DMS53 (cell line): ENCODE data around the gene GPX4.

Experiments
- DNase-seq: peaks from one replicate; lab custom pipeline; 2025; lab: John Stamatoyannopoulos, UW

Gene GPX4

GRCh38 chr19:1149259-1150045, 45.7 kb downstream of the GPX4 start:
- DNase-seq = no peak

- no peak for DNase-seq
Measured at GRCh38 chr19:1150333-1151036, 46.7 kb downstream of the GPX4 start.

- DNase-seq = no peak
Measured at GRCh38 chr19:1151037-1151724, 47.4 kb downstream of the GPX4 start.

GRCh38 chr19:1151917-1152587, 48.3 kb downstream of the GPX4 start:
- no peak for DNase-seq

GRCh38 chr19:1153891-1154730, 50.3 kb downstream of the GPX4 start:
- DNase-seq = no peak

GRCh38 chr19:1154731-1155351, 51.0 kb downstream of the GPX4 start:
- DNase-seq = no peak

GRCh38 chr19:1155352-1156304, 51.8 kb downstream of the GPX4 start:
- no peak for DNase-seq
